PFSK-1 (cell line): ENCODE measurements around the gene NDUFAF3.

Experiments used
- FOXP2 ChIP-seq: optimal IDR thresholded peaks from 2 replicates; pipeline ENCODE3; 2011; ENCODE audit warnings: borderline replicate concordance, control low read depth, inconsistent platforms; ENCODE audit not compliant: insufficient read depth; ENCODE audit errors: extremely low read length, extremely low read depth
- POLR2AphosphoS5 ChIP-seq: IDR thresholded peaks from 2 replicates; pipeline ENCODE4 v1.6.1; 2012; ENCODE audit warnings: low read depth, mild to moderate bottlenecking, control low read depth, low read length, moderate library complexity
- REST ChIP-seq, 2 experiments: IDR thresholded peaks; 2 replicates each; pipeline versions ENCODE4 v1.6.1 to v1.8.0; 2011 to 2012; ENCODE audit warnings: low read depth in 2 of 2, low read length in 2 of 2, control low read depth in 1 of 2, inconsistent platforms in 1 of 2, mild to moderate bottlenecking in 1 of 2, moderate library complexity in 1 of 2; ENCODE audit not compliant: insufficient read depth in 1 of 2
- SIN3A ChIP-seq: IDR thresholded peaks from 2 replicates; pipeline ENCODE4 v1.6.1; 2012; ENCODE audit warnings: mild to moderate bottlenecking, low read length, moderate library complexity, borderline replicate concordance; ENCODE audit not compliant: insufficient read depth
- TAF1 ChIP-seq: IDR thresholded peaks from 2 replicates; pipeline ENCODE4 v1.6.1; 2012; ENCODE audit warnings: low read length, control low read depth, borderline replicate concordance; ENCODE audit not compliant: insufficient read depth

GRCh38 chr3:48990636-48991469 is 31.1 kb upstream of the NDUFAF3 start:
- no peak for TF ChIP-seq FOXP2
- no peak for TF ChIP-seq REST (IDR thresholded peaks at IDR 0.05; ENCODE audit: insufficient read depth in 1 of 2, low read depth in 2 of 2, low read length in 2 of 2)
- no peak for TF ChIP-seq POLR2AphosphoS5
- no peak for TF ChIP-seq SIN3A
- no peak for TF ChIP-seq TAF1
